ENCODE data around the gene SERTAD2. TPM values are rescaled to one million over a fixed set of nuclear protein-coding genes. Genes with fewer than 3 reads are reported as not detected.

SERTAD2 gene
- total RNA-seq, 1 experiment from 2014 or later, result 19.8 TPM

DNA sequence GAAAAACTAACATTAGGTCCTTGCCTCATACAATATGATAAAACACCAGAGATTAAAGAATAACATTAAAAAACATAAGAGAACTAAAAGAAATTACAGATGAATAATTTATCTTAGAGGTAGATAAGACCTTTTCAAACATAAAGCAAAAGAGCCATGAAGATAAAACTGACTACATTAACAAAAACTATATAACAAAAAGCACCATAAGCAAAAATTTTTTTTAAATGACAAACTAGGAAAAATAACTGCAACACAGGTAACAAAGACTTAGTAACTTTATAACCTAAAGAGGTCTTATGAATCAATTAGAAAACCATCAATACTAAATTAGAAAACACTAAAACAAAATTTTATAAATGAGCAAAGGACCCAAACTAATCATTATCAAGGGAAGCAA is 16.3 kb upstream of the SERTAD2 start:
- ChIA-PET POLR2A (ENCODE audit: unreplicated experiment) (no interaction called here), CTCF (no interaction called here)
- Histone ChIP-seq H3K79me2 (ENCODE audit: low read length) (no peaks in the 10 kb centered on the region), H3K4me1 (ENCODE audit: insufficient read depth, low read length) (no peaks in the 10 kb centered on the region), H3K4me2 (ENCODE audit: low read length) (no peak overlapping the region), H3K27ac (ENCODE audit: low read length) (no peak overlapping the region), H3K4me3 (ENCODE audit: low read length) (no peak overlapping the region), H2AFZ (ENCODE audit: low read length) (no peak overlapping the region), H3K36me3 (ENCODE audit: low read depth, low read length) (no peaks in the 10 kb centered on the region), H3K9me3 (ENCODE audit: low read length) (no peaks in the 10 kb centered on the region), H3K9ac (ENCODE audit: low read length) (no peak overlapping the region), H3F3A (ENCODE audit: low read length, unreplicated experiment) (no peaks in the 10 kb centered on the region), H3K27me3 (ENCODE audit: low read length) (no peaks in the 10 kb centered on the region), H4K20me1 (ENCODE audit: low read length) (no peaks in the 10 kb centered on the region), H3K9me2 (replicated peaks; ENCODE audit: low read length) (no peaks in the 10 kb centered on the region)
- ATAC-seq (no peak), DNase-seq (no peak)
- BruUV-seq (replicated peaks), result no TSS peak
- TF ChIP-seq EZH2phosphoT487 (IDR thresholded peaks at IDR 0.05; ENCODE audit: borderline replicate concordance, low read length), result no peak
- TF ChIP-seq EZH2 (IDR thresholded peaks at IDR 0.05; ENCODE audit: low read length, unreplicated experiment), result no peak
- TF ChIP-seq, protein P1, sequence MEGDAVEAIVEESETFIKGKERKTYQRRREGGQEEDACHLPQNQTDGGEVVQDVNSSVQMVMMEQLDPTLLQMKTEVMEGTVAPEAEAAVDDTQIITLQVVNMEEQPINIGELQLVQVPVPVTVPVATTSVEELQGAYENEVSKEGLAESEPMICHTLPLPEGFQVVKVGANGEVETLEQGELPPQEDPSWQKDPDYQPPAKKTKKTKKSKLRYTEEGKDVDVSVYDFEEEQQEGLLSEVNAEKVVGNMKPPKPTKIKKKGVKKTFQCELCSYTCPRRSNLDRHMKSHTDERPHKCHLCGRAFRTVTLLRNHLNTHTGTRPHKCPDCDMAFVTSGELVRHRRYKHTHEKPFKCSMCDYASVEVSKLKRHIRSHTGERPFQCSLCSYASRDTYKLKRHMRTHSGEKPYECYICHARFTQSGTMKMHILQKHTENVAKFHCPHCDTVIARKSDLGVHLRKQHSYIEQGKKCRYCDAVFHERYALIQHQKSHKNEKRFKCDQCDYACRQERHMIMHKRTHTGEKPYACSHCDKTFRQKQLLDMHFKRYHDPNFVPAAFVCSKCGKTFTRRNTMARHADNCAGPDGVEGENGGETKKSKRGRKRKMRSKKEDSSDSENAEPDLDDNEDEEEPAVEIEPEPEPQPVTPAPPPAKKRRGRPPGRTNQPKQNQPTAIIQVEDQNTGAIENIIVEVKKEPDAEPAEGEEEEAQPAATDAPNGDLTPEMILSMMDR (conservative IDR thresholded peaks at IDR 0.05; ENCODE audit: low read depth, low read length), result no peak
- intact Hi-C loops (cut with micrococcal nuclease), result no loop called here

- no peak overlapping the region for H3K9ac ChIP-seq (ENCODE audit: low read length)
- TF ChIP-seq EZH2 (IDR thresholded peaks at IDR 0.05; ENCODE audit: low read length, unreplicated experiment), result no peak
- no peak for TF ChIP-seq EZH2phosphoT487 (IDR thresholded peaks at IDR 0.05; ENCODE audit: borderline replicate concordance, low read length)
- TF ChIP-seq, protein P1 (conservative IDR thresholded peaks at IDR 0.05; ENCODE audit: low read depth, low read length), result no peak
- DNase-seq, result no peak
- no peaks in the 10 kb centered on the region for H3K4me1 ChIP-seq (ENCODE audit: insufficient read depth, low read length)
- no peaks in the 10 kb centered on the region for H3K79me2 ChIP-seq (ENCODE audit: low read length)
- ChIA-PET POLR2A (ENCODE audit: unreplicated experiment) (no interaction called here), CTCF (no interaction called here)
- H2AFZ ChIP-seq (ENCODE audit: low read length), result no peak overlapping the region
- H3K36me3 ChIP-seq (ENCODE audit: low read depth, low read length), result no peaks in the 10 kb centered on the region
- ATAC-seq, result no peak
- H4K20me1 ChIP-seq (ENCODE audit: low read length), result no peaks in the 10 kb centered on the region
- no TSS peak for BruUV-seq (replicated peaks)
- intact Hi-C loops (cut with micrococcal nuclease), result no loop called here
- H3K9me3 ChIP-seq (ENCODE audit: low read length), result no peaks in the 10 kb centered on the region
- H3F3A ChIP-seq (ENCODE audit: low read length, unreplicated experiment), result no peaks in the 10 kb centered on the region
- no peaks in the 10 kb centered on the region for H3K27me3 ChIP-seq (ENCODE audit: low read length)
- H3K4me3 ChIP-seq (ENCODE audit: low read length), result no peak overlapping the region
- H3K9me2 ChIP-seq (replicated peaks; ENCODE audit: low read length), result no peaks in the 10 kb centered on the region
- no peak overlapping the region for H3K27ac ChIP-seq (ENCODE audit: low read length)
- H3K4me2 ChIP-seq (ENCODE audit: low read length), result no peak overlapping the region
Measured at GRCh38 chr2:64669288-64669687, 15.6 kb upstream of the SERTAD2 start.

DNA sequence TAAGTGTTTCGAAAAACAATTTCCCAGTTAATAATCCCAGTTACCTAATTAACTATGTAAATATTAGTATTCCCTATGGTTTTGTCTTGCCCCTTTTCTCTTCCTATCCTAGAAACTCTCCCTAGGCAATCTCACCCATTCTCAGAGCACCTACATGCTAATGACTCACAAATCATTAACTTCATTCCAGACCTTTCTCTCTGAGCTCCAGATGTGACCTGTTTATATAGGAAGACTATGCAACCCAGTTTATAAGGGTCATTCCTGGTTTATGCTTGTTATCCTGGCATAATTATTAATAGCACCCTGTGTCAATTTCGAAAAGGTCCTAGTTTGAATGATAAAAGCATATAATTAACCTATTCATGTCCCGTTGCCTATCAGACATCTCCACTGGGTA is 14.8 kb upstream of the SERTAD2 start:
- CTCF ChIA-PET, result no interaction called here
- TF ChIP-seq EZH2phosphoT487 (IDR thresholded peaks at IDR 0.05; ENCODE audit: borderline replicate concordance, low read length), result no peak
- Histone ChIP-seq H3K36me3 (ENCODE audit: low read depth, low read length) (no peaks in the 10 kb centered on the region), H3F3A (ENCODE audit: low read length, unreplicated experiment) (no peaks in the 10 kb centered on the region), H3K4me2 (ENCODE audit: low read length) (no peak overlapping the region), H3K4me3 (ENCODE audit: low read length) (no peak overlapping the region), H3K27me3 (ENCODE audit: low read length) (no peaks in the 10 kb centered on the region), H3K9me3 (ENCODE audit: low read length) (no peaks in the 10 kb centered on the region), H3K9me2 (replicated peaks; ENCODE audit: low read length) (no peaks in the 10 kb centered on the region), H4K20me1 (ENCODE audit: low read length) (no peaks in the 10 kb centered on the region), H3K4me1 (ENCODE audit: insufficient read depth, low read length) (no peaks in the 10 kb centered on the region), H3K79me2 (ENCODE audit: low read length) (no peaks in the 10 kb centered on the region), H3K9ac (ENCODE audit: low read length) (no peak overlapping the region), H3K27ac (ENCODE audit: low read length) (no peak overlapping the region), H2AFZ (ENCODE audit: low read length) (no peak overlapping the region)
- ATAC-seq (no peak), DNase-seq (no peak)
- intact Hi-C loops (cut with micrococcal nuclease), result no loop called here
- BruUV-seq (replicated peaks), result no TSS peak
- POLR2A ChIA-PET (ENCODE audit: unreplicated experiment), result no interaction called here

Data from PC-3 (cell line).